HG03469 (cell line): Measurements from ENCODE around the gene ATXN7L2.
"Not testable (repeated sequence)": the region's sequence is repeated elsewhere in the genome, so short reads cannot be mapped to it uniquely, and the experiment has no call there.

Experiments used
- ATAC-seq: cut with Tn5 transposase; IDR thresholded peaks from one replicate; pipeline ENCODE4 v1.9.1; 2021; ENCODE audit warnings: mild to moderate bottlenecking, moderate library complexity, moderate number of reproducible peaks; ENCODE audit not compliant: unreplicated experiment

Gene ATXN7L2

DNA sequence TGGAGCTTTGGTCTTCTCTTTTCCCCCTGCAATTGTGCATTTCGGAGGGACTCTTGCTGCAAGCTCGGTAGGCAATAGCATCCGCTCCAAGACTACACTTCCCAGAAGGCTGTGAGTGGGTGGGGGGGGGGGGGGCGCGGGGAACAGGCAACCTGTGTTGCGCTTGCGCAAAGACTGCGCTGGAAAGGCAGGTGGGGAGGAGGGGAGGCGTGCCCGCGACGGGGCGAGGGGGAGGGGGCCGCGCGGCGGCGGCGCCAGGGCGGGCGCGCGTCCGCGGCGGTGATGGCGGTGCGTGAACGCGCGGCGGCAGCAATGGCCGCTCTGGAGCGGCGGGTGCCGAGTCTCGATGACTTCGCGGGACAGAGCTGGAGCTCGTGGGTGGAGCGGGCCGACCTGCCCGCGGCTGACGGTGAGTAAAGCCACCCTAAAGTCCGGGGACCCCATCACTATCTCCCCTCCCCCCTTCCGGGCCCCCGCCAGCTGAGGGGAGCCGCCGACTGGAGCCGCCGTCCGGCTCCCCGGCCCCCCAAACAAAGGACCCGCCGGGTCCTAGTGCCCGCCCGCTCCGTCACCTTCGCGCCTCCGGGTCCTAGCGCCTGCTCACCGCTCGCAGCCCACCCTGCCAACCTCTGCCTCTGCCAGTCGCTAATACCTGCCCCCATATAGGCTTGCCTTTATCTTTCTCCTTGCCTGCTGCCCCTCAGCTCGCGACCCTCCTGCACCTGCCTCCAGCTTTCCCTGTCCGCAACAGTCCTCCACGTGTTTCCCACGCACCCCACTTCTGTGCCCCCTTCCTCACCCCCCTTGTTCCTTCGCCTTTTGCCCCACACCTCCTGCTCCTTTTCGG is at the start of gene ATXN7L2:
TSS of gene ATXN7L2 (plus strand) at position 234 of the 847 bp plus-strand sequence. CDS start at position 283, 49 bp downstream.
- peak; percentile 53 for ATAC-seq

- ATAC-seq = no peak
Measured at GRCh38 chr1:109434484-109434883, 49.2 kb upstream of the ATXN7L2 start.

DNA sequence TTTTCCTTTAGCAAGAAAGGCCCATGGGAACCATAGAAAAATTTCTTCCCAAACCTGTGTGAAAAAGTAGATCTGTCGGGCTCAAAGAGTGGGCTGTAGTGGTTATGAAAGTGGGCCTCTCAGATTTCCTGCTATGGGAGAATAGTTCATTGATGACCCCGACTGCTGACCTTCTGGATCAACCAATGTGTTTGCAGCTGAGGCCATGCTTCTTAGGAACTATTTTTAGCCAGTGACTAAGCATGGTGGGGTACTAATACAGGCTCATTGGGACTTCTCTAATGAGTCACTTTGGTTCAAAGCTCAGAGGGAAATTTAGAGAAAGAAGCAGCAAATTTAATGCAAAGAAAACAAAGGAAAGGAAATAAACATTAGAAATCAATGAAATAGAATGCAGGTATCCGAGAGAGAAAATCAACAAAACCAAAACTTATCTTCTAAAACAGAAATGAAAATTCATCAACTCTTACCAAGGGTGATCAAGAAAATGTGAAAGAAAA is 44.9 kb upstream of the ATXN7L2 start:
- no peak for ATAC-seq

DNA sequence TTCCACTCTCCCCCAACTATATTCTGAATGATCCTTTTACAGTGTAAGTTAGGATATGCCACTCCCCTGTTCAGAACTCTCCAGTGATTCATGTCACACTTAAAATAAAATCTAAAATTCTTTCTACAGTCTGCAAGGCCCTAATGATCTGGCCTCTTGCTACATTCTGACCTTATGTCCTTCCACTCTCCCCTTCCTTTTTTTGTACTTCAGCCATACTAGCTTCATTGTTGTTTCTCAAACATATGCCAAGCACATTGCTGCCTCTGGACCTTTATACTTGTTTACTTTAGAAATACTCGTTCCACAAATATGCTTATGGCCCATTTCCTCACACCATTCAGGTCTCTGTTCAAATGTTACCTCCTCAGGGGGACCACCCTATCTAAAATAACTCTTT is 42.6 kb upstream of the ATXN7L2 start:
- no peak for ATAC-seq

DNA sequence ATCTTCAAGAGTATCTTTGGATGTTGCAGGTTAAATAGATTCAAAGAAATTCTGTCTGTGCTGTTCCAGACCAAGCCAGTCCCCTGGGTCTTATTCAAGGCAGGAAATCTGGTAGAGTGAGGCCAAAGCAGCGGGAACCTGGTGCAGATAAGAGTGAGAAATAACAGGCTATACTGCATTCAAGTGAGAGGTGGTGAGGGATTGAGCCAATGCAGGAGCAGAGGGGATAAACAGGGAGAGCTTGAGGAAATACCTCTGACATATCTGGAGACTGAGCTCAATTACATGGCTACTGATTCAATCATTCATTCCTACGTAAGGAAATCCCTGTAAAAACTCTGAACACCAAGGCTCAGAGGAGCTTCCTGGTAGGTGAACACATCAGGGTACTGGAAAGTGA is 40.2 kb upstream of the ATXN7L2 start:
- no peak for ATAC-seq

GRCh38 chr1:109444346-109444745 is 39.4 kb upstream of the ATXN7L2 start:
- ATAC-seq = no peak

GRCh38 chr1:109445949-109446695 is 37.6 kb upstream of the ATXN7L2 start:
- ATAC-seq = not testable (repeated sequence)

DNA sequence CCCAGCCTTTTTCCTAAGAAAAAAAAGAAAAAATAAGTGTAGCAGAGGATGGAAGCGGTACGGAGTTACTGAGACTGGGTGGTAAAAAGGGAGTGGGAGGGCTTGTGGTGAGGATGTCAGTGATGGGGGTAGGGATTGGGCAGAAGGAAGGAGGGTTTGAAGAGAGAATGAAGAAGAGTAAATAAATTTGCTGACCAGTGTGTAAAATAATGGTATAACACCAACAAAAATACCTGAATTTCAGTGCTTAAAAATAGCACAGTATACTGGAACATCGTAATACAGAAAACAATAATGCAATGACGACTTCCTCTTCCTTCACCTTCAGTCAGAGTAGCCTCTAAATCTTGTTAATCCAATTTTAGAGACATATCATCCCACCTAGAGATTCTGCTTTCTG is 36.2 kb upstream of the ATXN7L2 start:
- ATAC-seq = no peak

DNA sequence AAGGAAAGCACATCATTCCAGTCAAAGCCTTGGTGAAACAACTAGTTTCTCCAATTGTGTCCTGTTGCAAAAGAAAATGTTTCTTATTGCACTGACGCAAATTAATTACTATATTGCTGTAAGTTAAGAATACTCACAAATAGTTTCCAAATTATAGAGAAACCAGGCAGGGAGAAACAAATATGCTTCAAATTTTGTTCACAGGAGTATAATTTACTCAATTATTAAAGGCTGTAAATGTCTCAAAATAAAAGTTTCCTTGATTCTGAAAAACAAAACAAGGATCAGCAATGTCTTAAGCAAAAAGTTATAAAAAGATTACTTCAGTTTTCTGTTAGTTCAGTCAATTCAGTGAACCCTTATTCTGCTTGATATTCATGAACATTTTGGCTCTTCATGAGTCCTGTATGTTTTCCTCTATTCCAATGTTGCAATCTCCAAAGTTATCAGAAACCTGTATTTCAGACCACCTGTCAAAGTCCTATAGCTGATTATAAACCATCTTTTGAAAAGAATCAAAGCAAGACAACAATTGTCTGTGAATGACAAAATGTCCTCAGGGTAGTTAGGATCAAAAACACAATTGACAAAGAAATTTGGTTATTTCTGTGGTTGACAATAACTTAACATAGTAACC is 29.1 kb upstream of the ATXN7L2 start:
- no peak for ATAC-seq

GRCh38 chr1:109457819-109458218 is 25.9 kb upstream of the ATXN7L2 start:
- no peak for ATAC-seq

- no peak for ATAC-seq
Measured at GRCh38 chr1:109466125-109466451, 17.6 kb upstream of the ATXN7L2 start.

- ATAC-seq = no peak
Measured at GRCh38 chr1:109466452-109467300, 17.0 kb upstream of the ATXN7L2 start, which contains the start of gene SYPL2. TSS of gene SYPL2 (plus strand) at chr1:109466546. CDS start at chr1:109466844, 298 bp downstream.

DNA sequence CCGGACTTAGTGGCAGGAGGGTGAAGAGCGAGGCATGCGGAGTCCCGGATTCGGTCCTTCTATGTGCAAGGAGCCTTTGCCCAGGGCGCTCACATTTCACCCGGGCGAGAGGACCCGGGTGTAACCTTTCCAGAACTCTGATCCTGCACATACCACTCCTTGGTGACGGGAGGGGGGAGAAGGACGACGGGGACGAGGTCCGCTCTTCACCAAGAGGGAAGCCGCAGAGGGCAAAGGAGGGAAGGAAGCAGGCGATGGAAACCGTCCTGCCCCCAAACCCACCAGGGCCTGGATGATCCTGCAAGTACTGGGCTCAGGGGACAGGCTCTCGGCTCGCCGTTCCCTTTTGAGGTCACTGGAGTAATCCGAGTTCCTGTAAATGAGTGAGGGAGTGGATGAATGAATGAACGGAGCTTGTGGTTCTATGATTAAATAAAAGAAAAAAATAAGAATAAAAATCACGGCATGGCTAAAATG is 16.4 kb upstream of the ATXN7L2 start:
- no peak for ATAC-seq

DNA sequence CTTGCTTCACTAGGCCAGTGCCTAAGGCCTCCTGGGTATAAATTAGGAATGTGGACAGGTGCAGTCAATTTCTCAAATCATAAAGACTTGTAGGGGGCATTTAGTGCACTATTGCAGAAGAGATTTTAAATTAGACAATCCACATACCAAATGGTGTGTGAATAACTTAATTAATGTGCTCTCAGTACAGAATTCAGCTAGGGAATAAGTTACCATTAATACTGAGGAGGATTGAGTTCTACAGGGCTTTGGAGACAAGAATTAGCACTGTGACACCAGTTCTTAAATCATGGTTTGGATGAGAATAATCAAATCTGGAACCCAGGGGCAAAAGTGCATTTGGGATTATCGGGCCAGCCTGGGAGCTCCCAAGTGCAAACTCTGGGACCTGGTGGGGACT is 15.6 kb upstream of the ATXN7L2 start:
- no peak for ATAC-seq

GRCh38 chr1:109468903-109469302 is 14.8 kb upstream of the ATXN7L2 start:
- no peak for ATAC-seq

DNA sequence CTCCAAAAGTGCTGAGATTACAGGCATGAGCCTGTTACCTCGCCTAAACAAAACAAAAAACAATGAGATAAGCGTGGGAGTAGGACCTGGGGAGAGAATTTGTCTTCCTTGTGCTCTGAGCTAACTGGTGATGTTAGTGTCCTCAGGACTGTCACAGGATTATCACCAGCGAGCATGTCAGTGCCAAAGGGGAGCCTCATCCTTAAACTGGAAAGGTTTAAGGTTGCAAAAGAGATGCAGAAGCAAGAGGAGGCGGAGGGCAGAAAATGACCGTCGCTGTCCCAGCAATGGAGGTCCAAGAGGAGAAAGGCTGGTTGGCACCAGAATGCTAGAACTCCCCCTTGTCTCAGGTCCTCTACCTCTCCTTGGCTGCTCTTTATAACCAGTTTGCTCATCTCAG is 13.5 kb upstream of the ATXN7L2 start:
- ATAC-seq = no peak

GRCh38 chr1:109472779-109473178 is 10.9 kb upstream of the ATXN7L2 start:
- ATAC-seq = no peak

DNA sequence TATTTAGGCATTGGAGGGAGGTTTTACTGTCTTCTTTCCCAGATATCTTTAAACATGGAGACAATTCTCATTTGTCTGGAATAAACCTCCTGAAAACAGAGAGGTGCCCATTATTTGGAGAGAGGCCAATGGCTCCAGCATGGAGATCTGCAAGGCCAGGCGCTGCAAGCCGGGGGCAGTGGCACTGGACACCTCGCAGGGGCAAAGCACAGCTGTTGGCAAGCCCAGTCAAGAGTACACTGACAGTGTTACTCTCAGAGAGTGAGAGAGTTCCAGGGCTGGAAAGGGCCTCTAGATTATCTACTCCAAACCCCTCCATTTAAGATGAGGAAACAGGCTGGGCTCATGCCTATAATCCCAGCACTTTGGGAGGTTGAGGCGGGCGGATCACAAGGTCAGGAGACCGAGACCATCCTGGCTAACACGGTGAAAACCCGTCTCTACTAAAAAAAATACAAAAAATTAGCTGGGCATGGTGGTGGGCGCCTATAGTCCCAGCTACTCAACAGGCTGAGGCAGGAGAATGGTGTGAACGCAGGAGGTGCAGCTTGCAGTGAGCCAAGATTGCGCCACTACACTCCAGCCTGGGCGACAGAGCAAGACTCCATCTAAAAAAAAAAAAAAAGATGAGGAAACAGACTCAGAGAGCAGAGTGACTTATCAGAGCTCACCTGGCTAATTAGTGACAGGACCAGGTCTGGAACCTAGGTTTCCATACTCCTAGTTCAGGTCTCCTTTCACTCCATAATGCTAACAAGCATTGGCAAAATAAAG is 10.2 kb upstream of the ATXN7L2 start:
- ATAC-seq = not testable (repeated sequence)

GRCh38 chr1:109474697-109475096 is 9.0 kb upstream of the ATXN7L2 start:
- ATAC-seq = no peak

GRCh38 chr1:109475261-109475660 is 8.4 kb upstream of the ATXN7L2 start:
- ATAC-seq = no peak
